H9 (cell line): Measurements from ENCODE around the gene UBAC2. TPM values are rescaled to one million over a fixed set of nuclear protein-coding genes. Genes with fewer than 3 reads are reported as not detected.

Source experiments
- DNase-seq: peaks from one replicate; pipeline ENCODE4 v3.0.0-alpha.2; 2017
- H2AFZ ChIP-seq: one replicate; pipeline ENCODE4 v1.6.1; 2013; ENCODE audit warnings: mild to moderate bottlenecking, low read length, control low read depth, moderate library complexity
- H2AK5ac ChIP-seq: 2 replicates; pipeline ENCODE4 v1.6.1; 2013; ENCODE audit warnings: low read length, control low read depth, mixed read lengths; ENCODE audit not compliant: insufficient read length
- H2BK120ac ChIP-seq: one replicate; pipeline ENCODE4 v1.6.1; 2013; ENCODE audit warnings: low read depth, mild to moderate bottlenecking, low read length, control low read depth, inconsistent platforms; ENCODE audit not compliant: poor library complexity, severe bottlenecking
- H2BK12ac ChIP-seq: 2 replicates; pipeline ENCODE4 v1.6.1; 2013; ENCODE audit warnings: low read length, control low read depth, mixed read lengths, low read depth; ENCODE audit not compliant: insufficient read length
- H2BK15ac ChIP-seq: 2 replicates; pipeline ENCODE4 v1.6.1; 2013; ENCODE audit warnings: low read depth, low read length, control low read depth
- H2BK20ac ChIP-seq: one replicate; pipeline ENCODE4 v1.6.1; 2013; ENCODE audit warnings: low read depth, mild to moderate bottlenecking, low read length, control low read depth, inconsistent platforms; ENCODE audit not compliant: poor library complexity, severe bottlenecking
- H2BK5ac ChIP-seq: 2 replicates; pipeline ENCODE4 v1.6.1; 2013; ENCODE audit warnings: low read length, control low read depth, mixed read lengths; ENCODE audit not compliant: insufficient read length
- H3K14ac ChIP-seq: 2 replicates; pipeline ENCODE4 v1.6.1; 2013; ENCODE audit warnings: low read length, control low read depth; ENCODE audit not compliant: insufficient read depth
- H3K18ac ChIP-seq: 2 replicates; pipeline ENCODE4 v1.6.1; 2013; ENCODE audit warnings: low read depth, mild to moderate bottlenecking, mixed read lengths, low read length, control low read depth; ENCODE audit not compliant: insufficient read length
- H3K23ac ChIP-seq: 2 replicates; pipeline ENCODE4 v1.6.1; 2013; ENCODE audit warnings: low read length, control low read depth, mixed read lengths, low read depth; ENCODE audit not compliant: insufficient read length
- H3K23me2 ChIP-seq: 2 replicates; pipeline ENCODE4 v1.6.1; 2013; ENCODE audit warnings: low read depth, mild to moderate bottlenecking, mixed read lengths, low read length, control low read depth; ENCODE audit not compliant: insufficient read length, poor library complexity, severe bottlenecking
- H3K27ac ChIP-seq: 2 replicates; pipeline ENCODE4 v1.5.1; 2013; ENCODE audit warnings: low read length, control low read depth, mixed read lengths, low read depth; ENCODE audit not compliant: insufficient read length
- H3K27me3 ChIP-seq: 2 replicates; pipeline ENCODE4 v1.6.1; 2013; ENCODE audit warnings: low read length, control low read depth, inconsistent platforms; ENCODE audit not compliant: insufficient read depth
- H3K4ac ChIP-seq: 2 replicates; pipeline ENCODE4 v1.6.1; 2013; ENCODE audit warnings: low read depth, mild to moderate bottlenecking, control low read depth, inconsistent platforms, low read length, moderate library complexity
- H3K4me1 ChIP-seq: 2 replicates; pipeline ENCODE4 v1.6.1; 2013; ENCODE audit warnings: low read length, control low read depth, inconsistent platforms; ENCODE audit not compliant: insufficient read depth
- H3K4me2 ChIP-seq: 2 replicates; pipeline ENCODE4 v1.6.1; 2013; ENCODE audit warnings: low read length, control low read depth, mixed read lengths; ENCODE audit not compliant: insufficient read length, insufficient read depth
- H3K56ac ChIP-seq: 2 replicates; pipeline ENCODE4 v1.6.1; 2013; ENCODE audit warnings: low read depth, mild to moderate bottlenecking, mixed read lengths, low read length, control low read depth; ENCODE audit not compliant: insufficient read length
- H3K79me1 ChIP-seq: 2 replicates; pipeline ENCODE4 v1.6.1; 2013; ENCODE audit warnings: low read depth, mild to moderate bottlenecking, moderate library complexity, low read length, control low read depth, inconsistent platforms; ENCODE audit not compliant: insufficient read depth, poor library complexity, severe bottlenecking
- H3K79me2 ChIP-seq: 2 replicates; pipeline ENCODE4 v1.6.1; 2013; ENCODE audit warnings: low read length, control low read depth, inconsistent platforms; ENCODE audit not compliant: insufficient read depth
- H3K9ac ChIP-seq: 2 replicates; pipeline ENCODE4 v1.6.1; 2013; ENCODE audit warnings: low read length, control low read depth, mixed read lengths; ENCODE audit not compliant: insufficient read length; ENCODE audit errors: extremely low read depth
- H3K9me3 ChIP-seq: one replicate; pipeline ENCODE4 v1.6.1; 2013; ENCODE audit warnings: low read depth, low read length, inconsistent platforms; ENCODE audit not compliant: control insufficient read depth
- H3T11ph ChIP-seq: one replicate; pipeline ENCODE4 v1.6.1; 2013; ENCODE audit warnings: mild to moderate bottlenecking, low read length, control low read depth, inconsistent platforms
- H4K20me1 ChIP-seq: one replicate; pipeline ENCODE4 v1.6.1; 2013; ENCODE audit not compliant: control insufficient read depth, insufficient read length, insufficient read depth
- H4K5ac ChIP-seq: 2 replicates; pipeline ENCODE4 v1.6.1; 2013; ENCODE audit warnings: low read depth, mild to moderate bottlenecking, mixed read lengths, low read length, control low read depth; ENCODE audit not compliant: insufficient read length
- H4K8ac ChIP-seq: replicated peaks from 2 replicates; pipeline ENCODE4 v1.6.1; 2013; ENCODE audit warnings: low read length, control low read depth, mixed read lengths, low read depth; ENCODE audit not compliant: insufficient read length
- H4K91ac ChIP-seq: 2 replicates; pipeline ENCODE4 v1.6.1; 2013; ENCODE audit warnings: low read depth, mild to moderate bottlenecking, moderate library complexity, mixed read lengths, low read length, control low read depth; ENCODE audit not compliant: insufficient read length
- H3K27ac Mint-ChIP-seq, 3 experiments: 2 replicates in 2 of 3; 3 replicates in 1 of 3; pipeline ENCODE4 v1.8.0; 2020 to 2021; ENCODE audit warnings: mixed read lengths in 3 of 3, mild to moderate bottlenecking in 1 of 3, moderate library complexity in 1 of 3
- H3K27me3 Mint-ChIP-seq: 2 replicates; pipeline ENCODE4 v1.8.0; 2021; ENCODE audit warnings: low read depth, mild to moderate bottlenecking, moderate library complexity, mixed read lengths
- H3K36me3 Mint-ChIP-seq, 3 experiments: 2 replicates in 2 of 3; 3 replicates in 1 of 3; pipeline ENCODE4 v1.8.0; 2020 to 2021; ENCODE audit warnings: low read depth in 3 of 3, mixed read lengths in 3 of 3; ENCODE audit not compliant: insufficient read depth in 1 of 3
- H3K4me1 Mint-ChIP-seq, 2 experiments: 2 replicates each; pipeline ENCODE4 v1.8.0; 2020; ENCODE audit warnings: mixed read lengths in 2 of 2
- H3K4me3 Mint-ChIP-seq, 2 experiments: 2 replicates in 1 of 2; 3 replicates in 1 of 2; pipeline ENCODE4 v1.8.0; 2020 to 2021; ENCODE audit warnings: mild to moderate bottlenecking in 2 of 2, mixed read lengths in 2 of 2, moderate library complexity in 1 of 2
- H3K9me3 Mint-ChIP-seq, 2 experiments: 2 replicates in 1 of 2; 3 replicates in 1 of 2; pipeline ENCODE4 v1.8.0; 2020; ENCODE audit warnings: mild to moderate bottlenecking in 2 of 2, mixed read lengths in 2 of 2, moderate library complexity in 1 of 2
- WGBS: extraction: QIAGEN DNeasy Blood & Tissue Kit; methylation state at CpG from one replicate; pipeline ENCODE4 v1.1.7; 2013; ENCODE audit warnings: missing lambda C conversion rate, low lambda C conversion rate, mixed read lengths; ENCODE audit not compliant: insufficient read length; ENCODE audit errors: extremely low coverage; 5-methylcytosine and 5-hydroxymethylcytosine counted together
- total RNA-seq: library from RNA; stranded (reverse); gene quantifications from 2 replicates; pipeline ENCODE4 v1.2.1, GENCODE V29; 2021
- TF ChIP-seq, protein P1 (sequence below): fragments of 200-600 bp; sonication (generic); conservative IDR thresholded peaks from 3 replicates; pipeline ENCODE4 v1.8.0; 2021; ENCODE audit warnings: antibody characterized with exemption, mild to moderate bottlenecking

The UBAC2 gene
- total RNA-seq, 1 experiment from 2014 or later = 52.3 TPM

GRCh38 chr13:99347911-99348451 lies 147.3 kb downstream of the UBAC2 start:
- H3K18ac ChIP-seq = no peak overlapping the region
- no peak overlapping the region for H2BK120ac ChIP-seq
- TF ChIP-seq, protein P1, sequence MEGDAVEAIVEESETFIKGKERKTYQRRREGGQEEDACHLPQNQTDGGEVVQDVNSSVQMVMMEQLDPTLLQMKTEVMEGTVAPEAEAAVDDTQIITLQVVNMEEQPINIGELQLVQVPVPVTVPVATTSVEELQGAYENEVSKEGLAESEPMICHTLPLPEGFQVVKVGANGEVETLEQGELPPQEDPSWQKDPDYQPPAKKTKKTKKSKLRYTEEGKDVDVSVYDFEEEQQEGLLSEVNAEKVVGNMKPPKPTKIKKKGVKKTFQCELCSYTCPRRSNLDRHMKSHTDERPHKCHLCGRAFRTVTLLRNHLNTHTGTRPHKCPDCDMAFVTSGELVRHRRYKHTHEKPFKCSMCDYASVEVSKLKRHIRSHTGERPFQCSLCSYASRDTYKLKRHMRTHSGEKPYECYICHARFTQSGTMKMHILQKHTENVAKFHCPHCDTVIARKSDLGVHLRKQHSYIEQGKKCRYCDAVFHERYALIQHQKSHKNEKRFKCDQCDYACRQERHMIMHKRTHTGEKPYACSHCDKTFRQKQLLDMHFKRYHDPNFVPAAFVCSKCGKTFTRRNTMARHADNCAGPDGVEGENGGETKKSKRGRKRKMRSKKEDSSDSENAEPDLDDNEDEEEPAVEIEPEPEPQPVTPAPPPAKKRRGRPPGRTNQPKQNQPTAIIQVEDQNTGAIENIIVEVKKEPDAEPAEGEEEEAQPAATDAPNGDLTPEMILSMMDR = no peak
- DNase-seq = no peak
- H4K20me1 ChIP-seq = no peaks in the 10 kb centered on the region
- no peaks in the 10 kb centered on the region for H3K4me1 ChIP-seq
- H3K56ac ChIP-seq = no peak overlapping the region
- no peak overlapping the region for H2AFZ ChIP-seq
- no peak overlapping the region for H3K4me3 Mint-ChIP-seq
- no peak overlapping the region for H2BK5ac ChIP-seq
- H3K4me1 Mint-ChIP-seq = no peaks in the 10 kb centered on the region
- H4K8ac ChIP-seq = no peak overlapping the region
- H3K9me3 Mint-ChIP-seq = no peaks in the 10 kb centered on the region
- H3K23me2 ChIP-seq = no peaks in the 10 kb centered on the region
- H3K23ac ChIP-seq = no peak overlapping the region
- H4K91ac ChIP-seq = no peak overlapping the region
- H3K9ac ChIP-seq = no peak overlapping the region
- no peak overlapping the region for H2BK20ac ChIP-seq
- H3K79me2 ChIP-seq = no peaks in the 10 kb centered on the region
- peak overlapping the region in 1 of 3 experiments; percentile 5; a peak in 1 of 7 replicates for H3K27ac Mint-ChIP-seq
- no peak overlapping the region for H3K4me2 ChIP-seq
- H3K27me3 ChIP-seq = no peaks in the 10 kb centered on the region
- H3K14ac ChIP-seq = no peak overlapping the region
- H3K27me3 Mint-ChIP-seq = no peaks in the 10 kb centered on the region
- WGBS = no CpG with 5 or more reads among the region's 8 CpGs
- no peak overlapping the region for H2BK15ac ChIP-seq
- H3K9me3 ChIP-seq = no peaks in the 10 kb centered on the region
- H3T11ph ChIP-seq = no peak overlapping the region
- H3K36me3 Mint-ChIP-seq = peaks cover 10 to 46% (median 27%) of the 10 kb centered on the region in 3 experiments; a peak in 6 of 7 replicates
- H2BK12ac ChIP-seq = no peak overlapping the region
- no peak overlapping the region for H3K4ac ChIP-seq
- H3K79me1 ChIP-seq = no peaks in the 10 kb centered on the region
- no peak overlapping the region for H3K27ac ChIP-seq
- no peak overlapping the region for H4K5ac ChIP-seq
- no peak overlapping the region for H2AK5ac ChIP-seq
